HepG2 (cell line): Measurements from ENCODE around the gene CRADD. TPM values are rescaled to one million over a fixed set of nuclear protein-coding genes. Genes with fewer than 3 reads are reported as not detected.

Source experiments
- ATAC-seq: fragments of 200-7000 bp; cut with Tn5 transposase; 3 replicates; pipeline ENCODE4 v1.9.1; 2020; ENCODE audit warnings: mild to moderate bottlenecking, moderate library complexity
- BruUV-seq: library from RNA; stranded (reverse); fragments of 400-500 nt; replicated peaks from 2 replicates; lab custom pipeline; 2021; lab: Mats Ljungman, UMichigan
- CTCF ChIA-PET: fragments of 300-600 bp; formaldehyde crosslinking; extraction: SDS; loops from one replicate; lab custom pipeline; 2021; ENCODE audit warnings: low total read pairs, inconsistent platforms, low intra/inter-chr PET ratio; lab: Yijun Ruan, JAX
- POLR2A ChIA-PET: fragments of 350-600 bp; sonication (Branson Sonifier 250); formaldehyde crosslinking; loops from one replicate; lab custom pipeline; 2020; ENCODE audit warnings: antibody characterized with exemption, inconsistent platforms; lab: Yijun Ruan, JAX
- DNase-seq: peaks from one replicate; pipeline ENCODE4 v3.0.0-alpha.2; 2015; ENCODE audit warnings: low spot score
- FAIRE-seq: peaks from 3 replicates; lab custom pipeline; 2011; peaks lifted over from hg19 to GRCh38; lab: Jason Lieb, UNC
- H2AFZ ChIP-seq: one replicate; pipeline ENCODE4 v1.6.1; 2011; ENCODE audit warnings: low read length, inconsistent platforms
- H3K27ac ChIP-seq: fragments of 300-600 bp; 3 replicates; pipeline ENCODE4 v1.8.0; 2011; ENCODE audit warnings: mixed run types, mild to moderate bottlenecking, mixed read lengths, low read length, inconsistent platforms; ENCODE audit not compliant: insufficient read depth; ENCODE audit errors: extremely low read length
- H3K27me3 ChIP-seq, 2 experiments: fragments of 200-600 bp in 1 of 2; 2 replicates in 1 of 2; 3 replicates in 1 of 2; pipeline versions ENCODE4 v1.6.0 to v1.8.0; 2011; ENCODE audit warnings: low read length in 2 of 2, mild to moderate bottlenecking in 2 of 2, moderate library complexity in 2 of 2, inconsistent platforms in 1 of 2; ENCODE audit not compliant: insufficient read depth in 2 of 2, control insufficient read depth in 1 of 2
- H3K36me3 ChIP-seq, 2 experiments: fragments of 200-600 bp in 1 of 2; replicated peaks in 1 of 2; 2 replicates in 1 of 2; 3 replicates in 1 of 2; pipeline versions ENCODE4 v1.5.1 to v1.8.0; 2011; ENCODE audit warnings: low read length in 2 of 2, inconsistent platforms in 1 of 2; ENCODE audit not compliant: insufficient read depth in 2 of 2, control insufficient read depth in 1 of 2
- H3K4me1 ChIP-seq: 2 replicates; pipeline ENCODE4 v1.5.1; 2012; ENCODE audit warnings: low read length, inconsistent platforms; ENCODE audit not compliant: insufficient read depth
- H3K4me2 ChIP-seq: 2 replicates; pipeline ENCODE4 v1.6.0; 2011; ENCODE audit warnings: low read depth, low read length, inconsistent platforms
- H3K4me3 ChIP-seq, 3 experiments: fragments of 200-600 bp in 1 of 3; sonication (generic), shearing (Covaris generic) in 1 of 3; replicated peaks in 1 of 3; 2 replicates each; pipeline ENCODE4 v1.5.1; 2011 to 2016; ENCODE audit warnings: low read length in 3 of 3, inconsistent platforms in 2 of 3, low read depth in 2 of 3, mild to moderate bottlenecking in 2 of 3, control low read depth in 1 of 3, mixed read lengths in 1 of 3; ENCODE audit not compliant: insufficient read depth in 1 of 3
- H3K79me2 ChIP-seq: one replicate; pipeline ENCODE4 v1.6.1; 2011; ENCODE audit warnings: low read length, inconsistent platforms; ENCODE audit not compliant: insufficient read depth
- H3K9ac ChIP-seq: 2 replicates; pipeline ENCODE4 v1.6.0; 2011; ENCODE audit warnings: mild to moderate bottlenecking, low read depth, low read length, inconsistent platforms; ENCODE audit not compliant: insufficient read depth
- H3K9me3 ChIP-seq: 2 replicates; pipeline ENCODE4 v1.5.1; 2012; ENCODE audit warnings: mild to moderate bottlenecking, low read length
- H4K20me1 ChIP-seq: 2 replicates; pipeline ENCODE4 v1.6.0; 2011; ENCODE audit warnings: inconsistent platforms, mild to moderate bottlenecking, low read length, moderate library complexity; ENCODE audit not compliant: insufficient read depth
- CEBPB ChIP-seq: IDR thresholded peaks from 2 replicates; pipeline ENCODE4 v1.6.1; 2011; ENCODE audit warnings: low read depth, low read length, improper control_type of control experiment, borderline replicate concordance
- KLF15 ChIP-seq: sonication (generic); formaldehyde crosslinking; IDR thresholded peaks from 2 replicates; pipeline ENCODE4 v1.8.1; 2023; ENCODE audit warnings: borderline replicate concordance, mild to moderate bottlenecking, inconsistent platforms, missing genetic modification reagents, mixed read lengths
- KLF6 ChIP-seq: IDR thresholded peaks from 2 replicates; pipeline ENCODE4 v1.8.0; 2016; ENCODE audit warnings: missing biosample characterization, missing genetic modification reagents
- MED8 ChIP-seq: sonication (generic); formaldehyde crosslinking; IDR thresholded peaks from 2 replicates; pipeline ENCODE4 v1.8.1; 2023; ENCODE audit warnings: mild to moderate bottlenecking, missing genetic modification reagents; ENCODE audit not compliant: insufficient replicate concordance
- PPARG ChIP-seq: conservative IDR thresholded peaks from 2 replicates; pipeline ENCODE4 v1.6.1; 2016; ENCODE audit warnings: missing biosample characterization, missing genetic modification reagents
- SIN3B ChIP-seq: fragments of 150-350 bp; IDR thresholded peaks from 2 replicates; pipeline ENCODE4 v1.6.1; 2014; ENCODE audit warnings: low read length
- ZNF232 ChIP-seq: sonication (generic); formaldehyde crosslinking; IDR thresholded peaks from 2 replicates; pipeline ENCODE4 v1.4.0; 2020; ENCODE audit warnings: missing genetic modification reagents, borderline replicate concordance
- ZNF354B ChIP-seq: sonication (generic); formaldehyde crosslinking; IDR thresholded peaks from 2 replicates; pipeline ENCODE4 v1.8.0; 2022; ENCODE audit warnings: mild to moderate bottlenecking, missing genetic modification reagents
- ZNF432 ChIP-seq: sonication (generic); formaldehyde crosslinking; IDR thresholded peaks from 2 replicates; pipeline ENCODE4 v1.5.0; 2020; ENCODE audit warnings: missing genetic modification reagents, mild to moderate bottlenecking, borderline replicate concordance
- ZNF496 ChIP-seq: sonication (generic); formaldehyde crosslinking; IDR thresholded peaks from 2 replicates; pipeline ENCODE4 v1.8.1; 2023; ENCODE audit warnings: mild to moderate bottlenecking, moderate library complexity, missing genetic modification reagents; ENCODE audit not compliant: insufficient replicate concordance
- ZNF768 ChIP-seq: sonication (generic); formaldehyde crosslinking; IDR thresholded peaks from 2 replicates; pipeline ENCODE4 v1.4.0; 2020; ENCODE audit warnings: missing genetic modification reagents
- ZNF879 ChIP-seq: sonication (generic); formaldehyde crosslinking; IDR thresholded peaks from 2 replicates; pipeline ENCODE4 v1.8.1; 2023; ENCODE audit warnings: missing genetic modification reagents
- WGBS: methylation state at CpG from one replicate; pipeline ENCODE4 v1.1.6; 2017; ENCODE audit warnings: low lambda C conversion rate; 5-methylcytosine and 5-hydroxymethylcytosine counted together
- in situ Hi-C: cut with HindIII; loops from 2 replicates; pipeline ENCODE4 v1.10.0; 2017; ENCODE audit warnings: low pct_unique_long_range_greater_than_20kb; ENCODE audit not compliant: extremely low pct_ligation_motif_present
- intact Hi-C: fragments of 100-400 bp; cut with micrococcal nuclease; formaldehyde crosslinking; loops from one replicate; pipeline ENCODE4 v1.10.0; 2022; ENCODE audit not compliant: unreplicated experiment
- polyA plus RNA-seq, 8 experiments: library from polyadenylated mRNA; depleted of rRNA in 3 of 8; stranded (reverse) in 7 of 8; unstranded in 1 of 8; fragments of >200 nt; fragmentation: Illumina TruSeq in 4 of 8; extraction: Trizol in 4 of 8; gene quantifications; 2 replicates each; pipeline versions ENCODE4 v1.2.1 to v1.2.3, GENCODE V29; 2011 to 2016; ENCODE audit warnings: low read depth in 4 of 8, missing spikeins in 1 of 8, mixed read lengths in 1 of 8; ENCODE audit not compliant: insufficient read depth in 1 of 8
- total RNA-seq, 5 experiments: library from RNA; depleted of rRNA; stranded (reverse); fragments of >200 nt; fragmentation: Illumina TruSeq; extraction: Trizol; gene quantifications; 2 replicates each; pipeline ENCODE4 v1.2.3, GENCODE V29; 2016; ENCODE audit warnings: low read depth in 1 of 5

The CRADD gene
- total and polyA plus RNA-seq, 2 of the 13 experiments (the other 11 are each of a cell fraction or from before 2014, with no cell fraction given) = 12.4 to 18.8 TPM

- TF ChIP-seq SIN3B (no peak), ZNF879 (CRISPR knock-in tag) (no peak), ZNF768 (no peak), ZNF496 (CRISPR knock-in tag) (no peak), MED8 (CRISPR knock-in tag) (no peak), ZNF432 (CRISPR knock-in tag) (no peak), KLF15 (no peak), ZNF232 (no peak)
These were observed 211.8 kb downstream of the CRADD start (continued) for GRCh38 chr12:93888964-93889363.

DNA sequence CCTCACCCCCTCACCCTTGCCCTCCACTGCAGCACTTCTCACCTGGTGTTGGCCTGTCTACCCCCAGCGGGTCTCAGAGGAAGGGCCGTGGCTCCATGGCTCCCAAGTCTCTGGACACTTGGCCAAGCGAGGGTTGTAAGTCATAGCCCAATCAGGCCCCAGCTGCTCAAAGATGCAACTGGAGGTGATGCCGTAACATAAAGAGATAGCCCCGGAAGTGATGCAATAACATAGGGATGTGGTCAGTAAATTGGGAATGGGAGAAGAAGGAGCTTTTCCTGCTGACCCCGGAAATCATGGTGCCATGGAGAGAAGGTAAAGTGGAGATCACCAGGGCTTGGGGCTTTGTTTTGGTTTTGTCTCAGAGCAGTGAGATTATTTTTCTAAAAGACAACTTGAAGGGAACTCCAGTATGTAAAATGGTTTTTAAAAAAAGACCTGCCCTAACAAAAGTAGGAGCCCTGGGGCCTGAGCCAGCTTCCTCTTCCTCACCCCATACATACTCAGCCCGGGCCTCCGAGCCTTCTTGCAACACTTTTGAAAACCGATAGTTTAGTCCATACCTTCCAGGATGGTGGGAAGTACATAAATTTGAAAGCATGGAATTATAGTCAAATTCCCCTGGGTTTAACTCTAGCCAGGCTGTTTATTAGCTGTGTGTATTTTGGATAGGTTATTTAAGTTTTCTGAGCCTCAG, 212.5 kb downstream of the CRADD start:
- H3K27ac ChIP-seq = no peak overlapping the region
- no peaks in the 10 kb centered on the region for H4K20me1 ChIP-seq
- H3K4me1 ChIP-seq = no peaks in the 10 kb centered on the region
- no peaks in the 10 kb centered on the region for H3K36me3 ChIP-seq
- TF ChIP-seq PPARG (CRISPR knock-in tag) (no peak), KLF6 (CRISPR knock-in tag) (no peak), CEBPB (peak; percentile 54; the same call in 1 of the 2 replicates), ZNF354B (CRISPR knock-in tag) (no peak)
- DNase-seq (no peak), FAIRE-seq (no peak), ATAC-seq (no peak)
- ChIA-PET CTCF (no interaction called here), POLR2A (no interaction called here)
- in situ Hi-C loops = no loop called here
- H3K27me3 ChIP-seq = 0 out of 5 replicates have a peak, but pooled peaks cover 0 to 1% of the 10 kb centered on the region in 2 experiments
- H3K9me3 ChIP-seq = no peaks in the 10 kb centered on the region
- no peak overlapping the region for H3K4me2 ChIP-seq
- BruUV-seq = no TSS peak
- 58% methylated on average over 7 of the region's 9 CpGs for WGBS
- no peak overlapping the region for H2AFZ ChIP-seq
- no peak overlapping the region for H3K9ac ChIP-seq
- no peaks in the 10 kb centered on the region for H3K79me2 ChIP-seq
- no peak overlapping the region for H3K4me3 ChIP-seq
- intact Hi-C loops = no loop called here
